ENCODE results near the gene ZNF580. TPM values are rescaled to one million over a fixed set of nuclear protein-coding genes. Genes with fewer than 3 reads are reported as not detected.

The ZNF580 gene
- total RNA-seq, 1 experiment from 2014 or later = 22.8 TPM

GRCh38 chr19:55683449-55684261 is 42.9 kb downstream of the ZNF580 start:
- no peak overlapping the region for H3K27ac ChIP-seq (ENCODE audit: insufficient read length, low read depth, low read length)
- H3K9ac ChIP-seq (ENCODE audit: extremely low read depth, insufficient read length, low read length) = no peak overlapping the region
- no peak for TF ChIP-seq CTCF (conservative IDR thresholded peaks at IDR 0.05)

More at GRCh38 chr19:55683449-55684261, 42.9 kb downstream of the ZNF580 start:
- no peak overlapping the region for H2AK5ac ChIP-seq (ENCODE audit: insufficient read length, low read length)
- no peaks in the 10 kb centered on the region for H3K27me3 Mint-ChIP-seq (ENCODE audit: low read depth)
- no peak overlapping the region for H3K4me2 ChIP-seq (ENCODE audit: insufficient read depth, insufficient read length, low read length)
- no peak overlapping the region for H2BK12ac ChIP-seq (ENCODE audit: insufficient read length, low read depth, low read length)
- H3K79me2 ChIP-seq (ENCODE audit: insufficient read depth, low read length) = 0 out of 2 replicates have a peak, but pooled peaks cover 1% of the 10 kb centered on the region
- no peak overlapping the region for H3K18ac ChIP-seq (ENCODE audit: insufficient read length, low read depth, low read length)
- no peak overlapping the region for H2BK120ac ChIP-seq (ENCODE audit: low read depth, low read length, poor library complexity, severe bottlenecking)
- no peaks in the 10 kb centered on the region for H3K9me3 ChIP-seq (ENCODE audit: control insufficient read depth, low read depth, low read length)
- H2AFZ ChIP-seq (ENCODE audit: low read length) = no peak overlapping the region
- H2BK5ac ChIP-seq (ENCODE audit: insufficient read length, low read length) = no peak overlapping the region
- peaks cover 5% of the 10 kb centered on the region for H3K79me1 ChIP-seq (ENCODE audit: insufficient read depth, low read depth, low read length, poor library complexity, severe bottlenecking)
- H4K20me1 ChIP-seq (ENCODE audit: control insufficient read depth, insufficient read depth, insufficient read length) = no peaks in the 10 kb centered on the region
- H3K4ac ChIP-seq (ENCODE audit: low read depth, low read length) = no peak overlapping the region
- peaks cover 26 to 65% (median 48%) of the 10 kb centered on the region in 3 experiments for H3K36me3 Mint-ChIP-seq (ENCODE audit: insufficient read depth in 1 of 3, low read depth in 3 of 3)
- H3K56ac ChIP-seq (ENCODE audit: insufficient read length, low read depth, low read length) = no peak overlapping the region
- no peak overlapping the region for H4K8ac ChIP-seq (replicated peaks; ENCODE audit: insufficient read length, low read depth, low read length)
- no peaks in the 10 kb centered on the region for H3K23me2 ChIP-seq (ENCODE audit: insufficient read length, low read depth, low read length, poor library complexity, severe bottlenecking)
- no peak overlapping the region for H3K14ac ChIP-seq (ENCODE audit: insufficient read depth, low read length)
- H3K4me1 ChIP-seq (ENCODE audit: insufficient read depth, low read length) = no peaks in the 10 kb centered on the region
- WGBS (ENCODE audit: extremely low coverage, insufficient read length, low lambda C conversion rate) = no CpG with 5 or more reads among the region's 22 CpGs
- H3K9me3 Mint-ChIP-seq = no peaks in the 10 kb centered on the region; a peak in 1 of 5 replicates
- H2BK20ac ChIP-seq (ENCODE audit: low read depth, low read length, poor library complexity, severe bottlenecking) = no peak overlapping the region
- H3K4me1 Mint-ChIP-seq = no peaks in the 10 kb centered on the region
- H4K91ac ChIP-seq (ENCODE audit: insufficient read length, low read depth, low read length) = no peak overlapping the region
- no peak overlapping the region for H3K4me3 Mint-ChIP-seq
- no peak overlapping the region for H4K5ac ChIP-seq (ENCODE audit: insufficient read length, low read depth, low read length)
- no peak overlapping the region for H3T11ph ChIP-seq (ENCODE audit: low read length)
- H3K27ac Mint-ChIP-seq = no peak overlapping the region
- H2BK15ac ChIP-seq (ENCODE audit: low read depth, low read length) = no peak overlapping the region
- H3K23ac ChIP-seq (ENCODE audit: insufficient read length, low read depth, low read length) = no peak overlapping the region
- H3K27me3 ChIP-seq (ENCODE audit: insufficient read depth, low read length) = no peaks in the 10 kb centered on the region
- no peak for DNase-seq
